HPDE6-E6E7 (cell line): ENCODE measurements around the gene MAD1L1.

Source experiments
- DNase-seq: peaks from one replicate; pipeline ENCODE4 v3.0.0; 2011; ENCODE audit warnings: missing footprints; ENCODE audit errors: extremely low spot score

The MAD1L1 gene

DNA sequence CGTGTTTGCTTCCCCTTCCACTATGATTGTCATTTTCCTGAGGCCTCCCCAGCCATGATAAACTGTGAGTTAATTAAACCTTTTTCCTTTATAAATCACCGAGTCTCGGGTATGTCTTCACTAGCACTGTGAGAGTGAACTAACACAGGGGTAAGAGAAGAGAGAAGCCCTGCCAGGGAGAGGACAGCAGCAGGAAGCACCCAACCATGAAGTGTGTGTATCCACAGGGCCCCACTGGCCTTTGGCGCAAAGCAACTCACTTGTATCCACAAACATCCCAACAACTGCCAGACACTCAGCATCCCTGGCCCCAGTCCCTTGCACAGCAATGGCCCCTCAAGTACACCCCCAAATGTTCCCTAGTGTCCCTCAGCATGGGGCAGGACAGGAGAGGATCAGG is 115.1 kb downstream of the MAD1L1 start:
- DNase-seq: no peak

GRCh38 chr7:2116989-2117591 is 115.7 kb downstream of the MAD1L1 start:
- no peak for DNase-seq

- no peak for DNase-seq
Observed at GRCh38 chr7:2116448-2116810, 116.3 kb downstream of the MAD1L1 start.

DNA sequence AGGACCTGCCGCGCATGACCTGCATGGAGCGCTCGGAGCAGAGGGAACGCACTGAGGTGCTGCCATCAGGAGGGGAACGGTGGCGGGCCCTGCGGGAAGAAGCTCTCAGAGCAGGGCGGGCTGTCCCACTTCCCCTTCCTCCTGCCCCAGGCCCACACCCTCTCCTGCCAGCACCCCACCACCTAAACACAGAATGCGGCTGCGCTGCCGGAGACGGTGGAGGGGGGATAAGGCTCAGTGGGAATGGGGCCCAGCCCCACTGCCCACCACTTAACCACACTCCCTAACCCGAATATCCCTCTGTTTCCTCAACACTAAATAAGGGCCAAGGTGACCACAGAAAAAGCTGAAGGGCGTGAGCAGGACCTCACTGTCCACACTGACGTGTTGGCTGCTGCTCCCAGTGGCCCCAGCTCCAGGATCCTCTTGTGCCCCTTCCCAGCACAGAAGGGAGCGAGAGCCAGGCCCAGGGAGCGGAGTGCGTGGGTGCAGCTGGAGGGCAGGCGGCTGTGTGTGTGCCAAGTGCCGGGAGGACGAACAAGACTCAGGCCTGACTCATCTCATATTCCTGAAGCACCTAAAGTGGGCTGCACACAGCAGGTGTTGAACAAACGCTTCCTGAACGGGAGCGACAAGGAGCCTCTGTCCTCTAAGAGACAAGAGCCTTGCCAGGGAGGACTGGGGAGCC is 116.8 kb downstream of the MAD1L1 start:
- DNase-seq: peak; percentile 83

DNA sequence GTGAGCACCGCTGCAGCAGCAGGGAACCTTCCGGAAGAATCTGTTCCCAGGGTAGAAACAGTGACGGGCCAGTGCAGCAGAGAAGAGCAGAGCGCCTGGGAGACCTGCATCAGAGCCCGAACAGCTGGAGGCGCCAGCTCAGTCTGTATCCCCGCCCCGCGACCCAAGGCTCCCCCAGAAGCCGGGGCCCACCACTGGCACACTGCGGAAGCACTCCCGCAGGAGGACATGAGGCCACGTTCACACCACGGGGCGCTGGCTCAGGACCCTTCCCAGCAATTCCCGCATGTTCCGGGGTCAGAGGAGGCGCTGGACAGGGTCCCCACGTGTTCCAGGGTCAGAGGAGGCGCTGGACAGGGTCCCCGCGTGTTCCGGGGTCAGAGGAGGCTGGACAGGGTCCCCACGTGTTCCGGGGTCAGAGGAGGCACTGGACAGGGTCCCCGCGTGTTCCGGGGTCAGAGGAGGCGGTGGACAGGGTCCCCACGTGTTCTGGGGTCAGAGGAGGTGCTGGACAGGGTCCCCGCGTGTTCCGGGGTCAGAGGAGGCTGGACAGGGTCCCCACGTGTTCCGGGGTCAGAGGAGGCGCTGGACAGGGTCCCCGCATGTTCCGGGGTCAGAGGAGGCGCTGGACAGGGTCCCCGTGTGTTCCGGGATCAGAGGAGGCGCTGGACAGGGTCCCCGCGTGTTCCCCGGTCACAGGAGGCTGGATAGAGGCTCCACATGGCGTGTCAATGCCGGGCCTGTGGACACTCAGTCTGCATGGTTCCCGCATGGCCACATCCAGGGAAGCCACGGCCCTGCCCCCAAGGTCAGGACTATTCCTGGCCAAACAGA is 117.6 kb downstream of the MAD1L1 start:
- DNase-seq: no peak

GRCh38 chr7:2114052-2114451 is 118.7 kb downstream of the MAD1L1 start:
- DNase-seq: peak; percentile 68

DNA sequence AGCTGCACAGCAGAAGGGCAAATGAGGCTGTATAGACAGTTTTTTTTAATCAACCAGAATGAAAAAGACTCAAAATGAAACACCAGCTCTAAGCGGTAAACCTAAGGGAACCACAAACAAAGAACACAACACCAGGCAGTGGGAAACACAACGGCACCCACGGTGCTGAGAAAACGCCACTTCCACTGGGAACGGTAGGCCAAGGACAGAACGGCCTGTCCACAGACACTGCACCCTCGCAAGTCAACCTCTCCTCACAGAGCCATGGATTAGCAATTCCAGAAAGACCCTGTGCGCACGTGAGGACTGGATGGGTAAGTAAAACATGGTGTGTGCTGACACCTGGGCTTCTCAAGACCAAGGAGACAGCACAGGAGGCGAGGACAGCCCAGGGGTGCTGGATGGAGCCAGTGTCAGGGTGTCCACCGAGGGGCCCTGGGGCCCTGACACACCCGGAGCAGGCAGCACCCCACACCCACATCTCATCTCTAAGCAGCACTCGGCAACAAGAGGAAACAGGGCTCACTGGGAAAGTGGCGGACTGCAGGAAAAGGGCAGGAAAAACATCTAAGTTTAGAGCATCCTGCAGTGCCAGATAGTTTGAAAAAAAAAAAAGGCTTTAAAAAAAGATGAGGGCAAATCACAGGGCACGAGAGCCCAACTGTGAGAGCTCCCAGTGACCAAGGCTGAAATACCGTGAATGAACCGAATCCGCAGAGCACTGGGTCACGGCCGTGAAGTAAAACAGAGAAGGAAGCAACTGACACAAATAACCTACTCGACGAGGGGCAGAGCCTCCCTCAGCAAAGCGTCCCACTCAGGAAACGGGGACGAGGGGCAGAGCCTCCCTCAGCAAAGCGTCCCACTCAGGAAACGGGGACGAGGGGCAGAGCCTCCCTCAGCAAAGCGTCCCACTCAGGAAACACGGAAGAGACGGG is 120.2 kb downstream of the MAD1L1 start:
- no peak for DNase-seq

GRCh38 chr7:2111568-2111967 is 121.2 kb downstream of the MAD1L1 start:
- no peak for DNase-seq

DNA sequence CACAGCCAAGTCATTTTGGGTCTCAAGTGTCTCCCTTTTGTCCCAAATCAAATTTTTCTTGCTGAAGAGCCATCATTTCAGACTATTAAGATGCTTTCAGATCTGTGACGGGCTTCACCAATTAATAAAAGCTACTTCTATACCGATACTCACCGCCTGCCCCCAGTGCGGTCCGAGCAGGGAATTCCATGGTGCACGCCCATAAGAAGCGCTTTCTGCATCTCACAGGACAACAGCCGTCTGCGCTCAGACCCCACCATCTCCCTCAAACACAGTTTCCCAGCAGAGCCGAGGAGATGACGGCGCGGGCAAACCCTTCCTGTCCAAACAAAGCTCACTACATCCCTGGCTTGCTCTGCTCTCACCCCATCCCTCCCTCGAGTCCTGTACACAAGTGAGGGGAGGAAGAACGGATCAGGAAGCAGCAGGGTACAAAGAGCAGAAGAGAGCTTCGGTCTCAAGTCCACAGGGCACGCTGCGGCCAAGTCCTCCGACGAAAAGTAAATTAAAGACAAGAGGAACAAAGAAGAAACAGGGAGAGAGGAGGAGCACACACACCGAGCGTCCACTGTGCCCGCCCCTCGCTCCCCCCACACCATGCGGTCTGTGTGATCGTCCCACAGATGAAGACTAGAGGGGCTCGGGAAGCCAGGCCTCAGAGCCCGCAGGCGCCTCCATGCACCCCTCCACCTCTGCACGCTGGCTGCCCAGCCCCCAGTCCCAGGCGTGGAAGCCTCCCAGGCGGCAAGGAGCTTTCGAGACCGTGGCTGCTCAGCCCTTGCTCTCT is 121.9 kb downstream of the MAD1L1 start:
- no peak for DNase-seq

GRCh38 chr7:2109936-2110609 is 122.7 kb downstream of the MAD1L1 start:
- peak; percentile 90 for DNase-seq

- no peak for DNase-seq
Observed at GRCh38 chr7:2109251-2109872, 123.4 kb downstream of the MAD1L1 start.

GRCh38 chr7:2108501-2109250 is 124.1 kb downstream of the MAD1L1 start:
- no peak for DNase-seq

GRCh38 chr7:2108071-2108455 is 124.7 kb downstream of the MAD1L1 start:
- no peak for DNase-seq

GRCh38 chr7:2107386-2108070 is 125.2 kb downstream of the MAD1L1 start:
- DNase-seq: no peak

- peak; percentile 41 for DNase-seq
Observed at GRCh38 chr7:2106924-2107323, 125.8 kb downstream of the MAD1L1 start.

- no peak for DNase-seq
Observed at GRCh38 chr7:2106440-2106839, 126.3 kb downstream of the MAD1L1 start.

DNA sequence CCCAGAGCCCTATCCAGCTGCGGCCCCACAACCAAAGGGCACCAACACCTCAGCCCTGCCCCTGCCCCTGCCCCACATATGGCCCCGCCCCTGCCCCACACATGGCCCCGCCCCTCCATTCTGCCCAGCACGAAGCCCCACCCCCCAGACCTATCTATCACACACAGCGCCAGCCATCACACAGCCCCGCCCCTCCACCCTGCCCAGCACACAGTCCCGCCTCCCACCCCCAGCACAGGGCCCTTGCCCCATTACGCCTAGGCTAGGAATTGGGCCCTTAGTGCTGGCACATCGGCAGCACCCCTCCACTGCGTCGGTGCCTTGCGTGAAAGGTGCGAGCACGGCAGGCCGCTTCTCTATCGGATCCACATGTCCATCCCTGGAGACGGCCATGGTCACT is 126.8 kb downstream of the MAD1L1 start:
- DNase-seq: no peak

- no peak for DNase-seq
Observed at GRCh38 chr7:2105280-2105679, 127.5 kb downstream of the MAD1L1 start.

DNA sequence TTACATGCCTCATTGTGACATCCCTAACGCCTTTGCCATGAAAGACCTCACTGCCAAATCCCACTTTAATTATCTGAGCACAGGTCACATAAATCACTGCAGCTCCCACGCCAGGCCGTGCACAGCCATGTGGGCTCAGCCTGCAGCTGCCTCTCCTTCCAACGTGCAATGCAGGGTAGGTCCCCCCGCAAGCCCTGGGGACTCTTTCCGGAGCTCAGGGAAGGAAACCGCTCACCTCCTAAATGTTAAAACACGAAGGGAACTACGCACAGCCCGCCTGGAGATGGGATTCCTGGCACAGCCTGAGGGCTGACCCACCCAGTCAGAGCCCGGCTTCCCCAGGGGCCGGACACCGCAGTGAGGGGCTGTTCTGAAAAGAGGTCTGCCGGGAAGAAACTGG is 128.0 kb downstream of the MAD1L1 start:
- DNase-seq: no peak
